HG03060 (cell line): ENCODE results near the gene GPR146.
"Not testable (repeated sequence)": the region's sequence is repeated elsewhere in the genome, so short reads cannot be mapped to it uniquely, and the experiment has no call there.

ENCODE experiments used
- ATAC-seq: cut with Tn5 transposase; IDR thresholded peaks from one replicate; pipeline ENCODE4 v1.9.1; 2021; ENCODE audit warnings: low read depth, moderate number of reproducible peaks; ENCODE audit not compliant: unreplicated experiment

GPR146 gene

GRCh38 chr7:1044189-1045068 is at the start of gene GPR146:
TSS of gene GPR146 (plus strand) at chr7:1044546. CDS start at chr7:1057516, 12,970 bp downstream.
- peak; percentile 50 for ATAC-seq

GRCh38 chr7:994592-995308 is 49.6 kb upstream of the GPR146 start:
- ATAC-seq = no peak

- ATAC-seq = no peak
These were observed 48.8 kb upstream of the GPR146 start for GRCh38 chr7:995571-995970.

- no peak for ATAC-seq
These were observed 48.1 kb upstream of the GPR146 start for GRCh38 chr7:996079-996872.

GRCh38 chr7:997404-998395 is 46.6 kb upstream of the GPR146 start:
- ATAC-seq = no peak

- ATAC-seq = no peak
These were observed 45.0 kb upstream of the GPR146 start for GRCh38 chr7:999149-999879.

GRCh38 chr7:999941-1000935 is 44.1 kb upstream of the GPR146 start:
- no peak for ATAC-seq

- not testable (repeated sequence) for ATAC-seq
These were observed 43.1 kb upstream of the GPR146 start for GRCh38 chr7:1001069-1001770.

GRCh38 chr7:1002026-1002425 is 42.3 kb upstream of the GPR146 start:
- ATAC-seq = not testable (repeated sequence)

- not testable (repeated sequence) for ATAC-seq
These were observed 41.9 kb upstream of the GPR146 start for GRCh38 chr7:1002445-1002844.

- no peak for ATAC-seq
These were observed 40.1 kb upstream of the GPR146 start for GRCh38 chr7:1004018-1004852.

GRCh38 chr7:1005303-1005702 is 39.0 kb upstream of the GPR146 start:
- no peak for ATAC-seq

GRCh38 chr7:1007901-1008300 is 36.4 kb upstream of the GPR146 start:
- ATAC-seq = no peak

GRCh38 chr7:1008733-1009363 is 35.5 kb upstream of the GPR146 start:
- no peak for ATAC-seq

- ATAC-seq = no peak
These were observed 34.6 kb upstream of the GPR146 start for GRCh38 chr7:1009747-1010146.

GRCh38 chr7:1010226-1010625 is 34.1 kb upstream of the GPR146 start:
- ATAC-seq = no peak
